ENCODE results near the gene CPAMD8. TPM values are rescaled to one million over a fixed set of nuclear protein-coding genes. Genes with fewer than 3 reads are reported as not detected.

CPAMD8 gene
- total RNA-seq, 1 donor from 2014 or later, result 16.3 TPM

DNA sequence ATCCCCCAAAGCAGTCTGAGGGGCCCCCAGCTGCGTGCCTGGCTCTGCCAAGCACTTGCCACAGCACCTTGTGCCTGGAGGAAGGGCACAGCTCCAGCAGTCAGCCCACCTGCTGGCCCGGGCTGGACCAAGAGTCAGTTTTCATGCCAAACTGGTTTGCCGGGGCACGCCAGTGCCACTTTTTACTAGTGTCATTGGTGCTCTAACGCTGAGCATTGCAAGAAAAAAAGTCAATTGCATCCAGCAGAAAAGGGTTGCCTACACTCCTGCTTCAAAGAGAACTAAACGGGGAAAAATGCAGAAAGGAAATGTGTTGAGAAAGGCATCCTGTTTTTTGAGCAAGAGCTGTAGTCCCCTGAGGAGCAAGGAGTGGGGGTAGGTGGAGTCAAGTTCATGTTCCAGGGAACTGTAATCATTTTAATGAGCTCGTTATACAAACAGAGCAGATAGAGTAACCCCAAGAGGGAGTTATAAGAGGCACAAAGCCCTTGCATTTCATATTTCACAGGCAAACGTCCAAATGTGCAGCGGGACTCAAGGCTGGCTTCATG lies 69.4 kb downstream of the CPAMD8 start:
- no peak overlapping the region for H3K27ac Mint-ChIP-seq
- no peak for DNase-seq (ENCODE audit: low spot score)
- peaks cover 3% of the 10 kb centered on the region for H3K9me3 Mint-ChIP-seq

GRCh38 chr19:16955161-16955560 lies 71.4 kb downstream of the CPAMD8 start:
- Mint-ChIP-seq H3K4me1 (peaks cover 3% of the 10 kb centered on the region), H3K4me3 (no peak overlapping the region), H3K9me3 (peaks cover 3% of the 10 kb centered on the region), H3K27me3 (ENCODE audit: insufficient read depth, low read depth) (no peaks in the 10 kb centered on the region), H3K27ac (no peak overlapping the region), H3K36me3 (no peaks in the 10 kb centered on the region)
- H3K4me1 ChIP-seq, result no peaks in the 10 kb centered on the region
- H3K27ac ChIP-seq, result no peak overlapping the region
- H3K36me3 ChIP-seq, result no peaks in the 10 kb centered on the region
- no peak overlapping the region for H2AFZ ChIP-seq (replicated peaks)
- no peaks in the 10 kb centered on the region for H4K20me1 ChIP-seq (ENCODE audit: low read depth)
- no peaks in the 10 kb centered on the region for H3K9me3 ChIP-seq (ENCODE audit: low read depth)
- no peak for DNase-seq (ENCODE audit: low spot score)
- H3F3A ChIP-seq (ENCODE audit: low read depth), result no peaks in the 10 kb centered on the region
- no peaks in the 10 kb centered on the region for H3K27me3 ChIP-seq
- no peak overlapping the region for H3K9ac ChIP-seq
- TF ChIP-seq EZH2 (IDR thresholded peaks at IDR 0.05) (no peak), EZH2phosphoT487 (IDR thresholded peaks at IDR 0.05) (no peak)
- TF ChIP-seq, protein P1, sequence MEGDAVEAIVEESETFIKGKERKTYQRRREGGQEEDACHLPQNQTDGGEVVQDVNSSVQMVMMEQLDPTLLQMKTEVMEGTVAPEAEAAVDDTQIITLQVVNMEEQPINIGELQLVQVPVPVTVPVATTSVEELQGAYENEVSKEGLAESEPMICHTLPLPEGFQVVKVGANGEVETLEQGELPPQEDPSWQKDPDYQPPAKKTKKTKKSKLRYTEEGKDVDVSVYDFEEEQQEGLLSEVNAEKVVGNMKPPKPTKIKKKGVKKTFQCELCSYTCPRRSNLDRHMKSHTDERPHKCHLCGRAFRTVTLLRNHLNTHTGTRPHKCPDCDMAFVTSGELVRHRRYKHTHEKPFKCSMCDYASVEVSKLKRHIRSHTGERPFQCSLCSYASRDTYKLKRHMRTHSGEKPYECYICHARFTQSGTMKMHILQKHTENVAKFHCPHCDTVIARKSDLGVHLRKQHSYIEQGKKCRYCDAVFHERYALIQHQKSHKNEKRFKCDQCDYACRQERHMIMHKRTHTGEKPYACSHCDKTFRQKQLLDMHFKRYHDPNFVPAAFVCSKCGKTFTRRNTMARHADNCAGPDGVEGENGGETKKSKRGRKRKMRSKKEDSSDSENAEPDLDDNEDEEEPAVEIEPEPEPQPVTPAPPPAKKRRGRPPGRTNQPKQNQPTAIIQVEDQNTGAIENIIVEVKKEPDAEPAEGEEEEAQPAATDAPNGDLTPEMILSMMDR (IDR thresholded peaks at IDR 0.05), result no peak
- H3K4me3 ChIP-seq, result no peak overlapping the region
- H3K79me2 ChIP-seq (ENCODE audit: low read depth), result no peaks in the 10 kb centered on the region
- H3K4me2 ChIP-seq, result no peak overlapping the region

More for the DNA sequence above, 69.4 kb downstream of the CPAMD8 start:
- Histone ChIP-seq H3K36me3 (no peaks in the 10 kb centered on the region), H3K9ac (no peak overlapping the region), H3K27ac (no peak overlapping the region), H3K4me3 (no peak overlapping the region), H3K79me2 (ENCODE audit: low read depth) (no peaks in the 10 kb centered on the region), H3K27me3 (no peaks in the 10 kb centered on the region), H4K20me1 (ENCODE audit: low read depth) (no peaks in the 10 kb centered on the region), H3K4me2 (no peak overlapping the region), H3K9me3 (ENCODE audit: low read depth) (no peaks in the 10 kb centered on the region), H2AFZ (replicated peaks) (no peak overlapping the region), H3F3A (ENCODE audit: low read depth) (no peaks in the 10 kb centered on the region), H3K4me1 (peaks cover 8% of the 10 kb centered on the region)
- Mint-ChIP-seq H3K4me3 (no peak overlapping the region), H3K27me3 (ENCODE audit: insufficient read depth, low read depth) (peaks cover 2% of the 10 kb centered on the region), H3K4me1 (peaks cover 13% of the 10 kb centered on the region), H3K36me3 (peaks cover 1% of the 10 kb centered on the region)
- TF ChIP-seq EZH2 (IDR thresholded peaks at IDR 0.05) (no peak), EZH2phosphoT487 (IDR thresholded peaks at IDR 0.05) (no peak)
- TF ChIP-seq, protein P1 (IDR thresholded peaks at IDR 0.05), result no peak

DNA sequence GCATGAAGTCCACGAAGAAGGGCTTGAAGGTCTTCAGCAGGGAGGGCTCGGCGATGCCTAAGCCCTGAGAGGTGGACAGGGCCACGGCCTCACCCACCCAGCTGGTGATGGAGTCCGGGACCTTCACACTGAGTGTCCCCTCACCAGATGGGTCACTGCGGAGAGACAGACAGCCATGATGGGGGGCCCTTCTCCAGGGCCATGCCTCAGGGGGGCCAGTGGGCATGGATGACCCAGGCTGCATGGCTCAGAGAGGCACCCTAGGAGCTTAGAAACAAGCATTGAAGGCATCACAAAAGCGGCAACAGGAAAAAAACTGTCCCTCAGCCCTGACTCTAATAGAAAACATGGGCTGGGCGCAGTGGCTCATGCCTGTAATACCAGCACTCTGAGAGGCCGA lies 74.6 kb downstream of the CPAMD8 start:
- Histone ChIP-seq H3K4me3 (no peak overlapping the region), H3K9ac (no peak overlapping the region), H3K4me2 (no peak overlapping the region), H3K4me1 (no peaks in the 10 kb centered on the region), H3K9me3 (ENCODE audit: low read depth) (no peaks in the 10 kb centered on the region), H3F3A (ENCODE audit: low read depth) (no peaks in the 10 kb centered on the region), H3K79me2 (ENCODE audit: low read depth) (no peaks in the 10 kb centered on the region), H2AFZ (replicated peaks) (no peak overlapping the region), H3K36me3 (no peaks in the 10 kb centered on the region), H4K20me1 (ENCODE audit: low read depth) (no peaks in the 10 kb centered on the region), H3K27me3 (no peaks in the 10 kb centered on the region), H3K27ac (no peak overlapping the region)
- no peaks in the 10 kb centered on the region for H3K36me3 Mint-ChIP-seq
- TF ChIP-seq, protein P1 (IDR thresholded peaks at IDR 0.05), result no peak
- no peak for TF ChIP-seq EZH2 (IDR thresholded peaks at IDR 0.05)
- H3K27ac Mint-ChIP-seq, result no peak overlapping the region
- no peak overlapping the region for H3K4me3 Mint-ChIP-seq
- H3K9me3 Mint-ChIP-seq, result peaks cover 3% of the 10 kb centered on the region
- DNase-seq (ENCODE audit: low spot score), result no peak
- H3K4me1 Mint-ChIP-seq, result no peaks in the 10 kb centered on the region
- peaks cover 3% of the 10 kb centered on the region for H3K27me3 Mint-ChIP-seq (ENCODE audit: insufficient read depth, low read depth)
